Measurements from ENCODE around the gene MUC22.
A peak's percentile ranks its signal among the peaks of the same experiment; 100 is the strongest.

Gene MUC22

DNA sequence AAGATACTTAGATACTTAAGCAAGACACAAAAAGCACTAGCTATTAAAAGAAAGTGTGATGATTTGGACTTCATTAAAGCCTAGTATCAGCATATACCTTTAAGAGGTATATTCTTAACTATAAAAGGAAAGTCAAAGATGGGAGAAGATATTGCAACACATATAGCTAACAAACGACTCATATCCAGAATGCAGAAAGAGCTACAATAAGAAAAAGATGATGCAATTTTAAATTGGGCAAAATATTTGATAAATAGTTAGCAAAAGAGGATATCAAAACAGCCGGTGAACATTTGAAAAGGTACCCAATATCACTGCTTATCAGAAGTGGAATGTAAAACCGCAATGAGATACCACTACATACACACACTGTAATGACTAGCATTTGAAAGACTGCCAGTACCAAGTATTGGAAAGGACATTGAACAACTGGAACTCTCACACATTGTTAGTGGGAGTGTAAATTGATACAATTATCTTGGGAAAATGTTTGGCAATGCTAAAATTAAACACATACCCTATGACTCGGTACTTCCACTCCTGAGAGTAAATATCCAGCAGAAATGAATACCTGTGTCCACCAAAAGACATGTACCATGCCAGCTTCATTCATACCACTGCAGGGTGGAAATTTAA is 25.7 kb downstream of the MUC22 start:
- no peak for DNase-seq (ENCODE audit: low spot score)

DNA sequence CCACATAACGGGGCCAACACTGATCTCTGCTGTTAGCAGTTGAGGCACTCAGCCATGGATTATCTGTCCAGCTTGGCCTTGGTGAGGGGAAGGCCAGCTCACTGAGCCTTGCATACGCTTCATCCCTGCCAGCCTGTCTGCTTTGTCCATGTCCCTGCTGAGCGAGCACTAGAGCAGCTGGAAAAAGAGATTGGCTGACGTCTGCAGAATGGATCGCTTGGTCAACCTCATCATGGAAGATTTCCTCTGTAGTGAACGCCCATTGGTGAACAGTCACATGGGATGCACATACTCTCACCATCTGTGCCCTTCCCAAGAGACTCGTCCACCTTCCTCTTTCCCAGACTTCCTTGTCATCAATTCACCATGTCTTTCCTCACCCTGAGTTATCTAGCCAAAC is 26.9 kb downstream of the MUC22 start:
- TF ChIP-seq, protein P1, sequence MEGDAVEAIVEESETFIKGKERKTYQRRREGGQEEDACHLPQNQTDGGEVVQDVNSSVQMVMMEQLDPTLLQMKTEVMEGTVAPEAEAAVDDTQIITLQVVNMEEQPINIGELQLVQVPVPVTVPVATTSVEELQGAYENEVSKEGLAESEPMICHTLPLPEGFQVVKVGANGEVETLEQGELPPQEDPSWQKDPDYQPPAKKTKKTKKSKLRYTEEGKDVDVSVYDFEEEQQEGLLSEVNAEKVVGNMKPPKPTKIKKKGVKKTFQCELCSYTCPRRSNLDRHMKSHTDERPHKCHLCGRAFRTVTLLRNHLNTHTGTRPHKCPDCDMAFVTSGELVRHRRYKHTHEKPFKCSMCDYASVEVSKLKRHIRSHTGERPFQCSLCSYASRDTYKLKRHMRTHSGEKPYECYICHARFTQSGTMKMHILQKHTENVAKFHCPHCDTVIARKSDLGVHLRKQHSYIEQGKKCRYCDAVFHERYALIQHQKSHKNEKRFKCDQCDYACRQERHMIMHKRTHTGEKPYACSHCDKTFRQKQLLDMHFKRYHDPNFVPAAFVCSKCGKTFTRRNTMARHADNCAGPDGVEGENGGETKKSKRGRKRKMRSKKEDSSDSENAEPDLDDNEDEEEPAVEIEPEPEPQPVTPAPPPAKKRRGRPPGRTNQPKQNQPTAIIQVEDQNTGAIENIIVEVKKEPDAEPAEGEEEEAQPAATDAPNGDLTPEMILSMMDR (IDR thresholded peaks at IDR 0.05; ENCODE audit: extremely low read depth, missing control alignments), result no peak
- no peak for DNase-seq (ENCODE audit: low spot score)

More for the DNA sequence above, 25.7 kb downstream of the MUC22 start:
- TF ChIP-seq, protein P1 (IDR thresholded peaks at IDR 0.05; ENCODE audit: extremely low read depth, missing control alignments), result no peak

DNA sequence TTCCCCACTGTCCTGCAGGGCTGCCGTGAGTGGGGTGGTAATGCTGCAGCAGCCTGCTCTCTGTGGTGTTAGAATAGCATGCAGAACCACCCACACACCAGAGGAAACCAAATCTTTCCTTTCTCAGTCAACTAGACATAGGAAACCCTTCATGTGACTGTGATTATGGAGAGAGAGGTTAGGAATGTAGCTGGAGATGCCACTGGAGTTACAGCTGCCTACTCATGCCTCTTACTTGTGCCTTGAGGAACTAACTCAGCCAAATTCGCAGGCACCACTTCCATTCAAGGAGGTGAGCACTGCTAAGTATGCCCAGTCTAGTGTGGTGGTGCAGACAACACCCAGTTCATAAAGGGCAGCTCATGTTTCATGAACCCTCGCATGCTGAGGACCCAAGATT is 27.4 kb downstream of the MUC22 start:
- TF ChIP-seq, protein P1 (IDR thresholded peaks at IDR 0.05; ENCODE audit: extremely low read depth, missing control alignments), result no peak
- no peak for DNase-seq (ENCODE audit: low spot score)

DNA sequence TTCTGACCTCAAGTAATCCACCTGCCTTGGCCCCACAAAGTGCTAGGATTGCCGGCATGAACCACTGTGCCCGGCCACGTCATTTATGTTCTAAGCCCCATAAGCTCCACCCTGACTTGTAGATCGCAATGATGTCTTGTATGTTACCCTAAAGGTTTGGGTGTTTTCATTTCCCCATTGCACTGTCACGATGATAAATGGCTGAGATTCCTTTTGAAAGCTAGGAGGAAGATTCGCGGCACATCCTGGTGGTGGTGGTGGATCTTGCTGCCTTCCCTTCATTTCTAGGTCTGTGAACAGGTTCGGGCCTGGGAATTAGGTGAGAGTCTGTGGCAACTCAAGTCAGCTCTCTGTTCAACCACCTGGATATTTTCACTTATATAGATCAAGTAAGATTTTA is 28.3 kb downstream of the MUC22 start:
- no peak for DNase-seq (ENCODE audit: low spot score)
- TF ChIP-seq, protein P1 (IDR thresholded peaks at IDR 0.05; ENCODE audit: extremely low read depth, missing control alignments), result no peak

DNA sequence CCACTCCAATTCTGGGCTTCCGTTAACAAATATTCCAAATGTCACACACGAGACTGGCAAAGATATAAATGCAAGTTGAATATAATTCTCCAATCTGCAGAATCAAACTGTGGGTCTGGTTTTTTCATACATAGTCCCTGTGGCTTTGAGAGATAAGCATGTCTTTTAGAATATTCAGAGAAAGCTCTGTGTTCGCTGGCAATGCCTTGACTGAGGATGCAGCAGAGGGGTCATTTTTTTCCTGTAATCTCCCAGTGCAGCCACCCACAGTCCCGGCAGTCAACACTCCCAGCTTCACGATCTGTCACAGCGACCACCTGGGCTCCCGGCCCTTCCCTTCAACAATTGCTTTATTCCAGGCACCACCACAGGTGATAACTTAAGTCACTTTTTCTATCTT is 30.5 kb downstream of the MUC22 start:
- no peak for DNase-seq (ENCODE audit: low spot score)
- TF ChIP-seq, protein P1 (IDR thresholded peaks at IDR 0.05; ENCODE audit: extremely low read depth, missing control alignments), result no peak

DNA sequence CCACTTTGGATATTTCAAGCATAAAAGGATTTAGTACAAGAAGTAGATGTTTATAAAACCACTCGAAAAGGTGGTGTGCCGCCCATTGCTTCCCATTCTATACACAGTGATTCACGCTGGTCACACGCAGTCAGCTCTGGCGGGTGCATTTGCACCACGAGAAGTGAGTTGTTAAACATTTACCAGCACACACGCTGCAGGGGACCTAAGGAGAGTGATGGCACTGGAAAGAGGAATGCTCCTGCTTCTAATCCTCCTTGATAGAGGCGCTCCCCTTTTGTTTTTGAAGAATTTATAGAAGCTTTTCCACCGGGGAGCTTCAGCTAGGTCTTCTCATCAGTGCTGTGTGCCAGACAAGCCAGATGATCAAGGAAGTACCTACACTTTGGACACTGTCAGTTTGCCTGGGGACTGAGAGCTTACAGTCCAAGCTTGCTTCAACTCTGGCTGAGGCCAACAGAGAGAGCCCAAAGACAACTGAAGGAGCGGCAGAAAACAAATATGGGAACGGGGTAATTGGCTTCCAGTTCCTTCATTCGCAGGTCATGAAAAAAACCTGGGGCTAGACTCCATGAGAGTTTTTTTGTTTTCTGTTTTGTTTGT is 31.2 kb downstream of the MUC22 start:
- TF ChIP-seq, protein P1 (IDR thresholded peaks at IDR 0.05; ENCODE audit: extremely low read depth, missing control alignments), result no peak
- DNase-seq (ENCODE audit: low spot score), result no peak

DNA sequence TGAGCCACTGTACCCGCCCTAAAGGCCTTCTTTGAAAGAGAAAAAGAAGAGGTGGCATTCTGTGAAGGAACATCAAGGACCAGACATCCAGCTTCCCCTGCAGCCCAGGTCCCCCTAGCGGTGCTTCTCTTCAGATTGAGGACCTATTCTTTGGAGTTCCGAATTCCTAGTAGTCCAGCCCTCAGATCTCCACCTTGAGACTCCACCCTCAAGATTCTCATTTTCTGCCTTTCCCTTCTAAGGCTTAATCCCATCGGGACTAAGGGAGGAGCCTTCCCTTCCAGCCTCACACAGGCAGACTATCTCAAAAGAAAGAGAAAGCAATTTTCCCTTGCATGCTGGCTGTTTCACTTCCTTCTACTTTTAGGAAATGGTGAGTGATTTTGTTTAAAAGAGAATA is 32.5 kb downstream of the MUC22 start:
- DNase-seq (ENCODE audit: low spot score), result peak; percentile 46
- TF ChIP-seq, protein P1 (IDR thresholded peaks at IDR 0.05; ENCODE audit: extremely low read depth, missing control alignments), result peak; percentile 45

Measured in GM20000 (cell line).